GM19455 (cell line): ENCODE data around the gene MAT1A.
"Not testable (repeated sequence)": the region's sequence is repeated elsewhere in the genome, so short reads cannot be mapped to it uniquely, and the experiment has no call there.

Experiments used
- ATAC-seq: cut with Tn5 transposase; IDR thresholded peaks from one replicate; pipeline ENCODE4 v1.9.1; 2021; ENCODE audit not compliant: unreplicated experiment

Gene MAT1A

DNA sequence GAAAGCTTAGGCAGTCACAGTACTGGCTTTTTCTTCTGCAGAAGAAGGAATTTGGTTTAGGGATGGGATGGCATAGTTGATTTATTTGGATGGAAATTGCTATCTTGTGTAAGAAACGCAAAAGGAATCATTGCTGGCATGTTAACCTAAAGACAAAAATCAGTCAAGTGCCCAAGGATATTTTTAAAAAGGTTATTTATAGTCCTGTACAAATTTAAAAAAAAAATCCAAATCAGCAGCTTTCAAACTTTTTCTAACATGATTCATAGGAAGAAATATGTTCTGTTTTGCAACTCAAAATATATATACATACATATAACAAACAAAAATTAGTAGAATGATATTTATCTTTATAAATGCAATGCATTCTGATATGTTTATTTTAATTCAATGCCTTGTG, 55.6 kb downstream of the MAT1A start:
- not testable (repeated sequence) for ATAC-seq

GRCh38 chr10:80226723-80227122, 62.7 kb downstream of the MAT1A start:
- ATAC-seq: not testable (repeated sequence)

DNA sequence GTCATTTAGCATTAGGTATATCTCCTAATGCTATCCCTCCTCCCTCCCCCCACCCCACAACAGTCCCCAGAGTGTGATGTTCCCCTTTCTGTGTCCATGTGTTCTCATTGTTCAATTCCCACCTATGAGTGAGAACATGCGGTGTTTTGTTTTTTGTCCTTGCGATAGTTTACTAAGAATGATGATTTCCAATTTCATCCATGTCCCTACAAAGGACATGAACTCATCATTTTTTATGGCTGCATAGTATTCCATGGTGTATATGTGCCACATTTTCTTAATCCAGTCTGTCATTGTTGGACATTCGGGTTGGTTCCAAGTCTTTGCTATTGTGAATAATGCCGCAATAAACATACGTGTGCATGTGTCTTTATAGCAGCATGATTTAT, 66.4 kb downstream of the MAT1A start:
- ATAC-seq: not testable (repeated sequence)
